Occipital lobe (tissue), 2 donors: ENCODE data around the gene ITGA1. TPM values are rescaled to one million over a fixed set of nuclear protein-coding genes. Genes with fewer than 3 reads are reported as not detected.

Source experiments
- DNase-seq: peaks from one replicate; lab custom pipeline; 2025; lab: John Stamatoyannopoulos, UW
- total RNA-seq: library from RNA; depleted of rRNA; stranded (reverse); fragments of >200 nt; gene quantifications from one replicate; pipeline ENCODE4 v1.2.3, GENCODE V29; 2014

The ITGA1 gene
- total RNA-seq, 1 donor from 2014 or later: 7.2 TPM

GRCh38 chr5:52895572-52896413, 108.1 kb downstream of the ITGA1 start:
- no peak for DNase-seq

GRCh38 chr5:52896534-52897237, 109.0 kb downstream of the ITGA1 start:
- DNase-seq: no peak

GRCh38 chr5:52897238-52897614, 109.5 kb downstream of the ITGA1 start:
- DNase-seq: no peak

- no peak for DNase-seq
Measured at GRCh38 chr5:52898961-52899680, 111.4 kb downstream of the ITGA1 start.

- DNase-seq: no peak
Measured at GRCh38 chr5:52903142-52903541, 115.4 kb downstream of the ITGA1 start.

- no peak for DNase-seq
Measured at GRCh38 chr5:52906343-52906742, 118.6 kb downstream of the ITGA1 start.

- DNase-seq: no peak
Measured at GRCh38 chr5:52906845-52907244, 119.1 kb downstream of the ITGA1 start.

- DNase-seq: no peak
Measured at GRCh38 chr5:52909192-52909591, 121.5 kb downstream of the ITGA1 start.

GRCh38 chr5:52910071-52910470, 122.4 kb downstream of the ITGA1 start:
- DNase-seq: no peak

- DNase-seq: no peak
Measured at GRCh38 chr5:52915176-52915875, 127.6 kb downstream of the ITGA1 start.

GRCh38 chr5:52920929-52921328, 133.2 kb downstream of the ITGA1 start:
- no peak for DNase-seq

GRCh38 chr5:52922384-52922783, 134.7 kb downstream of the ITGA1 start:
- no peak for DNase-seq

GRCh38 chr5:52924456-52924855, 136.7 kb downstream of the ITGA1 start:
- no peak for DNase-seq

- no peak for DNase-seq
Measured at GRCh38 chr5:52925001-52925400, 137.3 kb downstream of the ITGA1 start.

GRCh38 chr5:52928689-52929088, 141.0 kb downstream of the ITGA1 start:
- no peak for DNase-seq

- no peak for DNase-seq
Measured at GRCh38 chr5:52938226-52938625, 150.5 kb downstream of the ITGA1 start.

GRCh38 chr5:52943285-52943684, 155.6 kb downstream of the ITGA1 start:
- DNase-seq: no peak

GRCh38 chr5:52943808-52944207, 156.1 kb downstream of the ITGA1 start:
- DNase-seq: no peak

- no peak for DNase-seq
Measured at GRCh38 chr5:52945040-52945439, 157.3 kb downstream of the ITGA1 start.

GRCh38 chr5:52947208-52947607, 159.5 kb downstream of the ITGA1 start:
- DNase-seq: no peak

GRCh38 chr5:52947851-52948250, 160.1 kb downstream of the ITGA1 start:
- DNase-seq: no peak
